ENCODE data around the gene VAC14.
"Not testable (repeated sequence)": the region's sequence is repeated elsewhere in the genome, so short reads cannot be mapped to it uniquely, and the experiment has no call there.

The VAC14 gene

GRCh38 chr16:70656712-70657263, 144.2 kb downstream of the VAC14 start:
- no peak for DNase-seq

DNA sequence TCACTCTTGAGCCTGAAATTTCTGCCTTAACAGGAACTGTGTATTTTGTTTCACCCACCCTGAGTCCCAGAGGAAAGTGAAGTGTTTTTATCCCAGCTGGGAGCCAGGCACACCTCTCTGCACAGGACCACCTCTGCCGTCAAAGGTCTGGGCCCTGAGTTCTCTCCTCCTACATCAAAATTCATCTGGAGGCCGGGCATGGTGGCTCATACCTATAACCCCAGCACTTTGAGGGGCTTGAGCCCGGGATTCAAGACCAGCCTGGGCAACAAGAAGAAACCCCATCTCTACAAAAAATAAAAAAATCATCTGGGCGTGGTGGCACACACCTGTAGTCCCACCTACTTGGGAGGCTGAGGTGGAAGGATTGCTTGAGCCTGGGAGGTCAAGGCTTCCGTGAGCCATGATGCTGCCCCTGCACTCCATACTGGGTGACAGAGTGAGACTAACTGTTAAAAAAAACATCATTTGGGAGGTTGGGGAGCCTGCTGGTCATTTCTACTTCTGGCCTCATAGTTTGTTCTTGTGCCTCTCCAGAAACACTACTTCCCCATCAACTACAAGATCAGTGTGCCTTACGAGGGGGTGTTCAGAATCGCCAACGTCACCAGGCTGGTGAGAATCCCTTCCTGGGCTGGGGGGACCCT, 144.8 kb downstream of the VAC14 start:
- no peak for DNase-seq

- peak; percentile 3 to 4 for DNase-seq
These were observed 146.9 kb downstream of the VAC14 start for GRCh38 chr16:70653809-70654771.

GRCh38 chr16:70653406-70653805, 147.6 kb downstream of the VAC14 start:
- no peak for DNase-seq

- no peak for DNase-seq
These were observed 148.6 kb downstream of the VAC14 start for GRCh38 chr16:70652322-70652721.

- DNase-seq: no peak
These were observed 149.4 kb downstream of the VAC14 start for GRCh38 chr16:70651524-70651923.

- DNase-seq: no peak
These were observed 150.7 kb downstream of the VAC14 start for GRCh38 chr16:70650216-70650615.

DNA sequence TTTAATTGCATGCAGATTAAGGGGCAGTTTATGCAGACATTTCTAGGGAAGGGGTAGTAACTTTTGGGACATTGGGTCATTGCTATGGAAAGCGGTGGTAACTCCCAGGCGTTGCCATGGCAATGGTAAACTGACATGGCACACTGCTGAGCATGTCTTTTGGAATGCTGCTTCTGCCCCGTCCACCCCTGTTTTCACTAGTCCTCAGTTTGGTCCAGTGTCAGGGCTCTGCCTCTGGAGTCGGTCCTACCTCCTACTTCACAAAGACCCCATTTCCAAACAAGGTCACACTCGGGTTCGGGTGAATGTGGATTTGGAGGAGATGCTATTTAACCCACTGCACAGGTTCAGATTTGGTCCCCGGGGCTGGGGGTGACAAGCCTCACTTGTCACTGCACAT, 151.7 kb downstream of the VAC14 start:
- DNase-seq: no peak

GRCh38 chr16:70648606-70649005, 152.4 kb downstream of the VAC14 start:
- no peak for DNase-seq

- no peak for DNase-seq
These were observed 153.3 kb downstream of the VAC14 start for GRCh38 chr16:70647441-70648359.

GRCh38 chr16:70646260-70647241, 154.4 kb downstream of the VAC14 start, which contains the start of gene IL34:
Gene IL34, plus strand, starts transcription at chr16:70646559. Its CDS starts 389 bp downstream, at chr16:70646948.
- no peak for DNase-seq

- no peak for DNase-seq
These were observed 156.0 kb downstream of the VAC14 start for GRCh38 chr16:70644763-70645597.

- DNase-seq: not testable (repeated sequence)
These were observed 157.7 kb downstream of the VAC14 start for GRCh38 chr16:70643264-70643663.

GRCh38 chr16:70642633-70643032, 158.3 kb downstream of the VAC14 start:
- no peak for DNase-seq

DNA sequence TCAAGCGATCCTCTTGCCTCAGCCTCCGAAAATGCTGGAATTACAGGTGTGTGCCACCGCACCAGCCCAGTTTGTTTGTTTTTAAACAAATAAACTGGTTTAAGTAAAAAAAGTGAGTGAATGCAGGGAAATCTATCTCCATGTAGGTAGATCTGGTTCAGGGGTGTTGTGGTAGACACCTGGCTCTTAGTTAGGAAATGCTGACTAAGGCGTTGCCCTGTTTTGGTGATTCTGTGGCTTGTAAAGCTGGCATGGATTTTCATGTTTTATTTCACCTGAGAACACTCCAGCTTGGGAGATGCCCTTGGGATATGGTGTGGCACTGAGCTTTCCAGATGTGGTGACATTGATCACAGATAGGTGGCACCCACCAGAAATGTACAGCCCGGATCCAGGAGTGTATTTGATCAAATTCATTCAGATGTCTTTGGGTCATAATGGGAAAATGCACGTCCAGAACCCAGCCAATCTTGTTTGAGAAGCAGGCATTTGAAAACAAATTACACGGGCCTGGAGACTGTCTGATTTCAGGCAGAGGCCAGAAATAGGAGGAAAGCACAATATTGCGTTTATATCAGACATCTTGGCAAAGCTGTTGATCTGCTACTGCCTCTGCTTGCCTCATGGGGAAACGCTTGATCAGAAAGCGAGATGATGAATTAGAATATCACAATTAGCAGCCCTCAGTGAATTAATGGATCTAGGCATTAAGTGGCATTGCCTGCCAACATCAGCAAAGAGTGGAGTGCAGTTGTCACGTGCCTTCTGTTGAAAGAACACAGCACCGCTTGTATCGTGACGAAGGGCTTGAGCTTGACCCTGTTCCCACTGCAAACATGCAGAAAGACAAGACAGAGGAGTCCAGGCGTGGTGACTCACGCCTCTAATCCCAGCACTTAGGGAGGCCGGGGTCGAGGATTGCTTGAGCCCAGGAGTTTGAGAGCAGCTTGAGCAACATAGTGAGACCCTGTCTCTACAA, 161.9 kb downstream of the VAC14 start:
- no peak for DNase-seq
